Endometrial microvascular endothelial cells (primary cell): ENCODE results near the gene METTL21A. TPM values are rescaled to one million over a fixed set of nuclear protein-coding genes. Genes with fewer than 3 reads are reported as not detected.

Source experiments
- in situ Hi-C: cut with HindIII; loops from 2 replicates; pipeline ENCODE4 v1.10.0; 2017; ENCODE audit warnings: low sequenced_read_pairs, low pct_unique_long_range_greater_than_20kb; ENCODE audit errors: inconsistent ontology term
- total RNA-seq: library from RNA; depleted of rRNA; stranded (reverse); fragments of >200 nt; gene quantifications from one replicate; pipeline ENCODE4 v1.2.3, GENCODE V29; 2015; ENCODE audit errors: inconsistent ontology term

Gene METTL21A
- total RNA-seq, 1 donor from 2014 or later, result 29.7 TPM

GRCh38 chr2:207630491-207630890 is 5.3 kb upstream of the METTL21A start:
- in situ Hi-C loops, result no loop called here

GRCh38 chr2:207629553-207629952 is 4.4 kb upstream of the METTL21A start:
- in situ Hi-C loops, result no loop called here

- in situ Hi-C loops, result no loop called here
Observed at GRCh38 chr2:207624185-207625013, 795 bp downstream of the METTL21A start.

- in situ Hi-C loops, result no loop called here
Observed at GRCh38 chr2:207621501-207622039, 3.6 kb downstream of the METTL21A start.

GRCh38 chr2:207619764-207620203 is 5.4 kb downstream of the METTL21A start:
- in situ Hi-C loops, result no loop called here

- in situ Hi-C loops, result no loop called here
Observed at GRCh38 chr2:207617011-207617671, 8.1 kb downstream of the METTL21A start.

- in situ Hi-C loops, result no loop called here
Observed at GRCh38 chr2:207616185-207616584, 9.0 kb downstream of the METTL21A start.

GRCh38 chr2:207614824-207615223 is 10.4 kb downstream of the METTL21A start:
- in situ Hi-C loops, result no loop called here

GRCh38 chr2:207612714-207613113 is 12.5 kb downstream of the METTL21A start:
- in situ Hi-C loops, result no loop called here

- in situ Hi-C loops, result no loop called here
Observed at GRCh38 chr2:207606829-207607228, 18.4 kb downstream of the METTL21A start.

- in situ Hi-C loops, result no loop called here
Observed at GRCh38 chr2:207606399-207606798, 18.8 kb downstream of the METTL21A start.

- in situ Hi-C loops, result no loop called here
Observed at GRCh38 chr2:207603486-207603885, 21.7 kb downstream of the METTL21A start.

GRCh38 chr2:207601774-207602173 is 23.4 kb downstream of the METTL21A start:
- in situ Hi-C loops, result no loop called here

- in situ Hi-C loops, result no loop called here
Observed at GRCh38 chr2:207600231-207600630, 25.0 kb downstream of the METTL21A start.

- in situ Hi-C loops, result no loop called here
Observed at GRCh38 chr2:207599636-207600035, 25.6 kb downstream of the METTL21A start.

- in situ Hi-C loops, result no loop called here
Observed at GRCh38 chr2:207594731-207595130, 30.5 kb downstream of the METTL21A start.

GRCh38 chr2:207594264-207594663 is 30.9 kb downstream of the METTL21A start:
- in situ Hi-C loops, result no loop called here

- in situ Hi-C loops, result no loop called here
Observed at GRCh38 chr2:207593277-207593676, 31.9 kb downstream of the METTL21A start.

- in situ Hi-C loops, result no loop called here
Observed at GRCh38 chr2:207589143-207589542, 36.1 kb downstream of the METTL21A start.

- in situ Hi-C loops, result no loop called here
Observed at GRCh38 chr2:207587305-207587704, 37.9 kb downstream of the METTL21A start.
